Aorta (tissue), 5 donors: Measurements from ENCODE around the gene CAVIN3. TPM values are rescaled to one million over a fixed set of nuclear protein-coding genes. Genes with fewer than 3 reads are reported as not detected.

ENCODE experiments used
- ATAC-seq: fragments of 200-7000 bp; cut with Tn5 transposase; one replicate; pipeline ENCODE4 v1.9.1; 2022; ENCODE audit warnings: moderate library complexity; ENCODE audit not compliant: low FRiP score
- DNase-seq, 2 donors: peaks; one replicate each; pipeline ENCODE4 v3.0.0-alpha.2; 2020
- H3K27ac ChIP-seq, 2 donors: one replicate each; pipeline ENCODE4 v1.5.1; 2013; ENCODE audit warnings: low read length in 2 of 2, mild to moderate bottlenecking in 2 of 2, moderate library complexity in 2 of 2, control low read depth in 1 of 2, inconsistent platforms in 1 of 2, low read depth in 1 of 2
- H3K27me3 ChIP-seq, 2 donors: one replicate each; pipeline ENCODE4 v1.6.1; 2013; ENCODE audit warnings: control low read depth in 1 of 2, low read length in 1 of 2, mild to moderate bottlenecking in 1 of 2, moderate library complexity in 1 of 2; ENCODE audit not compliant: insufficient read depth in 2 of 2, control insufficient read depth in 1 of 2
- H3K36me3 ChIP-seq, 2 donors: one replicate each; pipeline ENCODE4 v1.6.1; 2013; ENCODE audit warnings: control low read depth in 1 of 2, low read length in 1 of 2, mild to moderate bottlenecking in 1 of 2; ENCODE audit not compliant: insufficient read depth in 2 of 2, control insufficient read depth in 1 of 2
- H3K4me1 ChIP-seq, 2 donors: one replicate each; pipeline ENCODE4 v1.6.1; 2013; ENCODE audit warnings: low read length in 2 of 2, control low read depth in 1 of 2, mild to moderate bottlenecking in 1 of 2, moderate library complexity in 1 of 2; ENCODE audit not compliant: insufficient read depth in 2 of 2, control insufficient read depth in 1 of 2
- H3K4me3 ChIP-seq, 2 donors: one replicate each; pipeline ENCODE4 v1.5.1; 2013; ENCODE audit warnings: low read length in 2 of 2, control low read depth in 1 of 2, mild to moderate bottlenecking in 1 of 2
- H3K9me3 ChIP-seq: one replicate; pipeline ENCODE4 v1.6.1; 2013; ENCODE audit warnings: mild to moderate bottlenecking, low read length; ENCODE audit not compliant: control insufficient read depth
- WGBS, 2 donors: extraction: QIAGEN DNeasy Blood & Tissue Kit; methylation state at CpG; one replicate each; pipeline ENCODE4 v1.1.7; 2013; 5-methylcytosine and 5-hydroxymethylcytosine counted together
- intact Hi-C, 2 donors: fragments of 100-400 bp; cut with DNase I; formaldehyde crosslinking; loops; one replicate each; pipeline versions ENCODE4 v1.14.2 to v1.15.0; 2022
- polyA plus RNA-seq, 2 donors: library from polyadenylated mRNA; stranded (reverse); fragments of 200-250 nt; gene quantifications; one replicate each; pipeline ENCODE4 v1.2.3, GENCODE V29; 2013
- total RNA-seq, 2 donors: library from RNA; stranded (reverse); fragmentation: NEBNext Ultra II Directional; extraction: Animal tissue kit (Norgen Biotek cat#: 25700); gene quantifications; one replicate each; pipeline ENCODE4 v1.2.1, GENCODE V29; 2021
- donor health status: healthy with polysubstance abuse.
- donor health status: Bipolar disorder and iron deficiency.
- donor health status: DM: no; HTN: no; CAD: no.
- donor health status: DM: no; HTN: no; CAD: no.
- donor health status: DM: yes; HTN: yes; CAD: no.

Gene CAVIN3
- total and polyA plus RNA-seq, 4 donors, result 102 to 309 (median 172) TPM

- no peaks in the 10 kb centered on the region for H3K36me3 ChIP-seq
- no peak overlapping the region for H3K4me3 ChIP-seq
- WGBS, 2 donors, result 59 to 64% methylated on average over 3 of the region's 3 CpGs
- H3K27ac ChIP-seq, result no peak overlapping the region
- intact Hi-C loops, result no loop called here
- no peaks in the 10 kb centered on the region for H3K4me1 ChIP-seq
- no peaks in the 10 kb centered on the region for H3K27me3 ChIP-seq
- DNase-seq (no peak), ATAC-seq (no peak)
- no peaks in the 10 kb centered on the region for H3K9me3 ChIP-seq
Measured at GRCh38 chr11:6271598-6271997, 48.7 kb downstream of the CAVIN3 start.

GRCh38 chr11:6270584-6271246, 49.6 kb downstream of the CAVIN3 start:
- Histone ChIP-seq H3K9me3 (no peaks in the 10 kb centered on the region), H3K4me1 (no peaks in the 10 kb centered on the region), H3K27me3 (no peaks in the 10 kb centered on the region), H3K27ac (no peak overlapping the region), H3K4me3 (no peak overlapping the region), H3K36me3 (no peaks in the 10 kb centered on the region)
- 78 to 86% methylated on average over 41 of the region's 41 CpGs for WGBS, 2 donors
- intact Hi-C loops, result no loop called here
- ATAC-seq (no peak), DNase-seq (no peak)

GRCh38 chr11:6269994-6270393, 50.3 kb downstream of the CAVIN3 start:
- intact Hi-C loops, result no loop called here
- H3K9me3 ChIP-seq, result no peaks in the 10 kb centered on the region
- no peaks in the 10 kb centered on the region for H3K36me3 ChIP-seq
- ATAC-seq (no peak), DNase-seq (no peak)
- H3K27me3 ChIP-seq, result no peaks in the 10 kb centered on the region
- no peaks in the 10 kb centered on the region for H3K4me1 ChIP-seq
- no peak overlapping the region for H3K4me3 ChIP-seq
- 87% methylated on average over 24 of the region's 24 CpGs for WGBS, 2 donors
- no peak overlapping the region for H3K27ac ChIP-seq

Other genes starting within 250 kb of the CAVIN3 start
- gene OR56B4, start 212.8 kb downstream of the CAVIN3 start, total RNA-seq, result not detected
- not detected for gene OR56B4, start 212.8 kb downstream of the CAVIN3 start, polyA plus RNA-seq
- gene OR52B2, start 150.2 kb downstream of the CAVIN3 start, total RNA-seq, result not detected
- not detected for gene OR52B2, start 150.2 kb downstream of the CAVIN3 start, polyA plus RNA-seq
- not detected for gene OR52W1, start 121.3 kb downstream of the CAVIN3 start, total RNA-seq
- gene OR52W1, start 121.3 kb downstream of the CAVIN3 start, polyA plus RNA-seq, result not detected
- not detected for gene C11orf42, start 114.9 kb downstream of the CAVIN3 start, total RNA-seq
- gene C11orf42, start 114.9 kb downstream of the CAVIN3 start, polyA plus RNA-seq, result not detected
- 10 to 100 TPM; 27.1 to 38.7 TPM for gene FHIP1B, start 85.9 kb downstream of the CAVIN3 start, total RNA-seq
- 10 to 100 TPM in 1 of 2 donors, 1 to 10 TPM in 1; 9.0 to 82.1 TPM for gene FHIP1B, start 85.9 kb downstream of the CAVIN3 start, polyA plus RNA-seq
- gene CNGA4, start 81.4 kb downstream of the CAVIN3 start, total RNA-seq, result under 1 TPM in 1 of 2 donors, not detected in 1; 0.33 TPM
- gene CNGA4, start 81.4 kb downstream of the CAVIN3 start, polyA plus RNA-seq, result under 1 TPM; 0.38 TPM
- gene CCKBR, start 60.7 kb downstream of the CAVIN3 start, total RNA-seq, result not detected
- gene CCKBR, start 60.7 kb downstream of the CAVIN3 start, polyA plus RNA-seq, result not detected
- 10 to 100 TPM; 29.2 to 40.4 TPM for gene SMPD1, start 70.0 kb upstream of the CAVIN3 start, total RNA-seq
- gene SMPD1, start 70.0 kb upstream of the CAVIN3 start, polyA plus RNA-seq, result 10 to 100 TPM; 10.0 to 45.5 TPM
- 10 to 100 TPM; 50.8 to 62.2 TPM for gene APBB1, start 98.6 kb upstream of the CAVIN3 start, total RNA-seq
- gene APBB1, start 98.6 kb upstream of the CAVIN3 start, polyA plus RNA-seq, result 100 to 1,000 TPM in 1 of 2 donors, 10 to 100 TPM in 1; 25.8 to 121 TPM
- 1 to 10 TPM; 3.0 to 6.0 TPM for gene HPX, start 120.5 kb upstream of the CAVIN3 start, total RNA-seq
- 1 to 10 TPM in 1 of 2 donors, under 1 TPM in 1; 0.50 to 1.1 TPM for gene HPX, start 120.5 kb upstream of the CAVIN3 start, polyA plus RNA-seq
- 10 to 100 TPM; 28.6 to 35.5 TPM for gene TRIM3, start 153.4 kb upstream of the CAVIN3 start, total RNA-seq
- gene TRIM3, start 153.4 kb upstream of the CAVIN3 start, polyA plus RNA-seq, result 10 to 100 TPM; 23.5 to 44.9 TPM
- gene ARFIP2, start 160.8 kb upstream of the CAVIN3 start, total RNA-seq, result 10 to 100 TPM; 40.8 to 46.0 TPM
- gene ARFIP2, start 160.8 kb upstream of the CAVIN3 start, polyA plus RNA-seq, result 10 to 100 TPM; 14.9 to 56.1 TPM
- 10 to 100 TPM; 31.1 to 37.3 TPM for gene TIMM10B, start 161.0 kb upstream of the CAVIN3 start, total RNA-seq
- gene TIMM10B, start 161.0 kb upstream of the CAVIN3 start, polyA plus RNA-seq, result 10 to 100 TPM; 21.0 to 39.1 TPM
- 10 to 100 TPM; 24.1 to 28.1 TPM for gene DNHD1, start 176.8 kb upstream of the CAVIN3 start, total RNA-seq
- 10 to 100 TPM in 1 of 2 donors, 1 to 10 TPM in 1; 1.9 to 20.5 TPM for gene DNHD1, start 176.8 kb upstream of the CAVIN3 start, polyA plus RNA-seq